Mesothelial cell of epicardium (in vitro differentiated cells): ENCODE results near the gene ZNF516. TPM values are rescaled to one million over a fixed set of nuclear protein-coding genes. Genes with fewer than 3 reads are reported as not detected.

ENCODE experiments used
- DNase-seq, 2 experiments: peaks; one replicate each; pipeline ENCODE4 v3.0.0; 2021; ENCODE audit warnings: low spot score in 2 of 2; ENCODE audit not compliant: unreplicated experiment in 2 of 2
- H3K27ac Mint-ChIP-seq: 2 replicates; pipeline ENCODE4 v1.8.0; 2021; ENCODE audit warnings: mixed read lengths
- H3K27me3 Mint-ChIP-seq: 2 replicates; pipeline ENCODE4 v1.8.0; 2021; ENCODE audit warnings: low read depth, mixed read lengths
- H3K36me3 Mint-ChIP-seq: 2 replicates; pipeline ENCODE4 v1.8.0; 2021; ENCODE audit warnings: mixed read lengths
- H3K4me1 Mint-ChIP-seq: 2 replicates; pipeline ENCODE4 v1.8.0; 2021; ENCODE audit warnings: mixed read lengths
- H3K4me3 Mint-ChIP-seq: 2 replicates; pipeline ENCODE4 v1.8.0; 2021; ENCODE audit warnings: mild to moderate bottlenecking, moderate library complexity, mixed read lengths
- H3K9me3 Mint-ChIP-seq: 2 replicates; pipeline ENCODE4 v1.8.0; 2021; ENCODE audit warnings: mixed read lengths
- total RNA-seq: library from RNA; stranded (reverse); gene quantifications from 3 replicates; pipeline ENCODE4 v1.2.1, GENCODE V29; 2021
- TF ChIP-seq, protein P1 (sequence below): fragments of 200-600 bp; sonication (generic); IDR thresholded peaks from one replicate; pipeline ENCODE4 v1.5.0; 2021; ENCODE audit warnings: antibody characterized with exemption; ENCODE audit not compliant: unreplicated experiment

The ZNF516 gene
- total RNA-seq, 1 donor from 2014 or later, result 92.1 TPM

- H3K9me3 Mint-ChIP-seq, result no peaks in the 10 kb centered on the region
- TF ChIP-seq, protein P1, sequence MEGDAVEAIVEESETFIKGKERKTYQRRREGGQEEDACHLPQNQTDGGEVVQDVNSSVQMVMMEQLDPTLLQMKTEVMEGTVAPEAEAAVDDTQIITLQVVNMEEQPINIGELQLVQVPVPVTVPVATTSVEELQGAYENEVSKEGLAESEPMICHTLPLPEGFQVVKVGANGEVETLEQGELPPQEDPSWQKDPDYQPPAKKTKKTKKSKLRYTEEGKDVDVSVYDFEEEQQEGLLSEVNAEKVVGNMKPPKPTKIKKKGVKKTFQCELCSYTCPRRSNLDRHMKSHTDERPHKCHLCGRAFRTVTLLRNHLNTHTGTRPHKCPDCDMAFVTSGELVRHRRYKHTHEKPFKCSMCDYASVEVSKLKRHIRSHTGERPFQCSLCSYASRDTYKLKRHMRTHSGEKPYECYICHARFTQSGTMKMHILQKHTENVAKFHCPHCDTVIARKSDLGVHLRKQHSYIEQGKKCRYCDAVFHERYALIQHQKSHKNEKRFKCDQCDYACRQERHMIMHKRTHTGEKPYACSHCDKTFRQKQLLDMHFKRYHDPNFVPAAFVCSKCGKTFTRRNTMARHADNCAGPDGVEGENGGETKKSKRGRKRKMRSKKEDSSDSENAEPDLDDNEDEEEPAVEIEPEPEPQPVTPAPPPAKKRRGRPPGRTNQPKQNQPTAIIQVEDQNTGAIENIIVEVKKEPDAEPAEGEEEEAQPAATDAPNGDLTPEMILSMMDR, result no peak
- H3K27ac Mint-ChIP-seq, result peak overlapping the region; percentile 95
- DNase-seq, result no peak
- H3K27me3 Mint-ChIP-seq, result no peaks in the 10 kb centered on the region
- no peaks in the 10 kb centered on the region for H3K36me3 Mint-ChIP-seq
- H3K4me3 Mint-ChIP-seq, result peak overlapping the region; percentile 75
- H3K4me1 Mint-ChIP-seq, result peaks cover 20% of the 10 kb centered on the region
These were observed 24.0 kb upstream of the ZNF516 start for GRCh38 chr18:76518860-76519538.

DNA sequence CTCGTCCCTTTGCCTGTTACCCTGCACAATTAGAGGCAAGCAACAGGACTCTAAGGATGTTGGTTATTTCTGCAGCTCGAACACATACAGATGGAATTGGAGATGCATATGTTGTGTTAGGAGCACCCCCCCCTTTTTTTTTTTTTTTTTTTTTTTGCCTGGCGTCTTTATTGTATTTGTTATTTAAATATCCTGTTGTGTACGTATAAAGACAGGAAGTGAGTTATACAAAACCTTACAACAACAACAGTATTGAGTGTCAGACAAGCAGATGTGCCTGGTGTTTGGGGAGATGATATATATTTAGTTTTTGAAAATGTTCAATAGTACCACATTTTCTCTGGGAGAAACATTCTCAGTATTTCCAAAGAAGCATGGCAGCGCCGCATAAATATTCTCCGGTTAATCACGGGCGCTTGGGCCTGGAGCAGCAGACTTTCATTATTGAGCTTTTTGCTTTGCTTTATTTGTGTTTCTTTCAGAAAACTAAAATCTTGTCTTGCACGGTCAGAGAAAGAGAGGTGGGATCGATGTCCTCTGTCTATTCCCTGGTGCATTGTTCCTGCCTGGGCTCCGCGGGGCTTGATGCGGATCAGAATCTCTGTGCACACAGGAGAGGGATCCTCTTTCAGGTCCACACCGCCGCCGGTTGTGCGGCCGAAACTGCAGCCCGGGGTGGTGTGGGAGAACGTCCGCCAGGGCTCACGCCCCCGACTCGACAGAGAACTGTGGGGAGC lies 23.2 kb upstream of the ZNF516 start:
- peak overlapping the region; percentile 75 for H3K4me3 Mint-ChIP-seq

GRCh38 chr18:76515576-76515975 lies 20.5 kb upstream of the ZNF516 start:
- Mint-ChIP-seq H3K36me3 (no peaks in the 10 kb centered on the region), H3K4me3 (no peak overlapping the region), H3K4me1 (peaks cover 20% of the 10 kb centered on the region), H3K27me3 (no peaks in the 10 kb centered on the region), H3K9me3 (peaks cover 3% of the 10 kb centered on the region), H3K27ac (no peak overlapping the region)
- TF ChIP-seq, protein P1, result no peak
- DNase-seq, result no peak

More for the DNA sequence above, 23.2 kb upstream of the ZNF516 start:
- Mint-ChIP-seq H3K27me3 (no peaks in the 10 kb centered on the region), H3K27ac (peak overlapping the region; percentile 95), H3K4me1 (peaks cover 20% of the 10 kb centered on the region), H3K9me3 (no peaks in the 10 kb centered on the region), H3K36me3 (no peaks in the 10 kb centered on the region)
- DNase-seq, result peak in 1 of 2 experiments; percentile 66
- TF ChIP-seq, protein P1, result no peak

GRCh38 chr18:76514573-76514972 lies 19.5 kb upstream of the ZNF516 start:
- Mint-ChIP-seq H3K36me3 (no peaks in the 10 kb centered on the region), H3K9me3 (peaks cover 3% of the 10 kb centered on the region), H3K27me3 (no peaks in the 10 kb centered on the region), H3K4me1 (peaks cover 20% of the 10 kb centered on the region), H3K27ac (no peak overlapping the region), H3K4me3 (no peak overlapping the region)
- DNase-seq, result no peak
- TF ChIP-seq, protein P1, result no peak

- Mint-ChIP-seq H3K36me3 (no peaks in the 10 kb centered on the region), H3K4me1 (peaks cover 3% of the 10 kb centered on the region), H3K27ac (no peak overlapping the region), H3K4me3 (no peak overlapping the region), H3K9me3 (no peaks in the 10 kb centered on the region), H3K27me3 (no peaks in the 10 kb centered on the region)
- TF ChIP-seq, protein P1, result no peak
- no peak for DNase-seq
These were observed 12.9 kb upstream of the ZNF516 start for GRCh38 chr18:76507830-76508385.
